Sciatic nerve (tissue), 2 donors: ENCODE results near the gene GIMAP8. TPM values are rescaled to one million over a fixed set of nuclear protein-coding genes. Genes with fewer than 3 reads are reported as not detected.
"Not testable (repeated sequence)": the region's sequence is repeated elsewhere in the genome, so short reads cannot be mapped to it uniquely, and the experiment has no call there.

ENCODE experiments used
- ATAC-seq: fragments of 200-7000 bp; cut with Tn5 transposase; one replicate; pipeline ENCODE4 v1.9.1; 2020; ENCODE audit warnings: mild to moderate bottlenecking, moderate library complexity
- DNase-seq: peaks from one replicate; pipeline ENCODE4 v3.0.0-alpha.2; 2020; ENCODE audit warnings: low spot score
- intact Hi-C: fragments of 100-400 bp; cut with DNase I; formaldehyde crosslinking; loops from one replicate; pipeline ENCODE4 v1.14.2; 2022
- total RNA-seq: library from RNA; stranded (reverse); fragmentation: NEBNext Ultra II Directional; extraction: Animal tissue kit (Norgen Biotek cat#: 25700); gene quantifications from one replicate; pipeline ENCODE4 v1.2.1, GENCODE V29; 2021
- donor health status: DM: no; HTN: no; CAD: no.
- donor health status: DM: no; HTN: no; CAD: no.

The GIMAP8 gene
- total RNA-seq, 1 donor from 2014 or later: 22.4 TPM

GRCh38 chr7:150451833-150452461, 1.5 kb downstream of the GIMAP8 start:
- intact Hi-C loops: no loop called here
- ATAC-seq (no peak), DNase-seq (no peak)

GRCh38 chr7:150453181-150453580, 2.8 kb downstream of the GIMAP8 start:
- intact Hi-C loops: no loop called here
- no peak for ATAC-seq
- no peak for DNase-seq

- intact Hi-C loops: no loop called here
- ATAC-seq: no peak
- no peak for DNase-seq
Measured at GRCh38 chr7:150453892-150454291, 3.5 kb downstream of the GIMAP8 start.

- ATAC-seq, intact Hi-C loops: not testable (repeated sequence)
Measured at GRCh38 chr7:150457064-150457463, 6.6 kb downstream of the GIMAP8 start.

DNA sequence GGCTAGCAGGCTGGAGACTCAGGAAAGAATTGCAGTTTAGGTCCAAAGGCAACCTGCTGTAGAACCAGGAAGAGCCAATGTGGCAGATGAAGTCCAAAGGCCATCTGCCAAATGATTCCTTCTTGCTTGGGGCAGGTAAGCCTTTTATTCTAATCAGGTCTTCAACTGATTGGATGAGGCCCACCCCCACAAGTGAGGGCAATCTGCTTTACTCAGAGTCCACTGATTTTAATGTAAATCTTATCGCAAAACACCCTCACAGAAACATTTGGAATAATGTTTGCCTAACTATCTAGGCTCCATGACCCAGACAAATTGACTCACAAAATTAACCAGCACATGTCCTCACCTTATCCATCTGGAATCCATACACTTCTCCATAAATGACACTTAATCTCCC, 7.8 kb downstream of the GIMAP8 start:
- intact Hi-C loops: no loop called here
- no peak for DNase-seq
- ATAC-seq: no peak

More at GRCh38 chr7:150457064-150457463, 6.6 kb downstream of the GIMAP8 start:
- not testable (repeated sequence) for DNase-seq

DNA sequence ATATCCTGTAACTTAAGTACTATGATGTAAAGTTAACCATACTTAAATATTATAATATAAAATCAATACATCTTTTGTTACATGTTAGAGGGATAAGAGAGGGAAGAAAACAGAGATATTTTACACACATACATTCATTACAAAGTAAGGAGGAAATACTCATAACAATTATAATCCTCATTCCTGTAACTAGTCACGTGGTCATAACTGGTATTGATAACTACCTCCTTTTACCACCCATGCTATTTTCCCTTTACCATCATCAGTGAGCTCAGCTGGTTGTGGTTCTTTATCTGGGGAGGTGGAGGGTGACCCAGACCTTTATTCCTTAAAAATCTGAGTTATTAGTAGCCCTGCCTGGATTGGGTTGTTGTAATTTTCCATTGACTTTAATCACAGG, 8.3 kb downstream of the GIMAP8 start:
- no peak for DNase-seq
- ATAC-seq: no peak
- intact Hi-C loops: no loop called here

DNA sequence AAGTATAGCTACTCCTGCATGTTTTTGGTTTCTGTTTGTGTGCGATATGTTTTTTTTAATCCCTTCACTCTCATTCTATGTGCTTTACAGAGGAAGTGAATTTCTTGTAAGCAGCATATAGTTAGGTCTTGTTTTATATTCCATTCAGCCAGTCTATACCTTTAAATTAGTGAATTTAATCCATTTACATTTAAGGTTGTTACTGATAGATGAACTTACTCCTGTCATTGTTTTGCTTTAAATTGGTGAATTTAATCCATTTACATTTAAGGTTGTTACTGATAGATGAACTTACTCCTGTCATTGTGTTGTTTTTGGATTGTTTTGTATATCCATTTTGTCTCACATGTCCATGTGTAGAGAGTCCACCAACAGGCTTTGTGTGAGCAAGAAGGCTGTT, 11.1 kb downstream of the GIMAP8 start:
- ATAC-seq (no peak), DNase-seq (no peak)
- intact Hi-C loops: no loop called here

DNA sequence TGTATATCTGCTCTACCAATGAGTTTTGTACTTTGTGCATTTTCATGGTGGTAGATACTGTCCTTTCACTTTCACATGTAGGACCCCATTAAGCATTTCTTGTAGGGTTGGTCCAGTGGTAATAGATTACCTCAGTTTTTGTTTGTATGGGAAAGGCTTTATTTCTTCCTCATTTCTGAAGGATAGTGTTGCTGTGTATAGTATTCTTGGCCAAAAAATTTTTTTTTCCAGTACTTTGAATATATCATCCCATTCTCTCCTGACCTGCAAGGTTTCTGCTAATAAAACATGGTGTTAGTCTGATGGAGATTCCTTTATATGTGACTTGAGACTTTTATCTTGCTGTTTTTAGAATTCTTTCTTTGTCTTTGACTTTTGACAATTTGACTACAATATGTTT, 12.0 kb downstream of the GIMAP8 start:
- ATAC-seq (no peak), DNase-seq (no peak)
- intact Hi-C loops: no loop called here

- intact Hi-C loops: no loop called here
- DNase-seq: no peak
- no peak for ATAC-seq
Measured at GRCh38 chr7:150463461-150463860, 13.0 kb downstream of the GIMAP8 start.

DNA sequence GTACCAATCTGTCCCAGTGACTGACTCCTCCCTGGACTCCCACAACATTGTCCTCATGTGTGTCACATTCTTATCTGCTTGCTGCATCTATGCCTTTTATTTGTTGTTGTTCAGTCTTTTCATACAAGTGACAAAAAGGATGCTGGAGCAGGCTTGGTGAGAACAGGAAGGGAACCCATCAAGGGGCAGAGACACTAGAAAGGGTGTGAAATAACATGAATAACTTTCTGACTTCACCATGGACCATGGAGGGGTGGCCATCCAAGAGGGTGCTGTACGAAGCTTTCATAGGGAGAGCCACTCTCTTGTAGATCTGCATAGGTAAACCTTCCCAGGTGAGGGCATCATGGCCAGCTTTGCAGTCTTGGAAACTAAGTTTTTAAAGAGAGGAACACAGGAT, 14.5 kb downstream of the GIMAP8 start:
- ATAC-seq (no peak), DNase-seq (no peak)
- intact Hi-C loops: no loop called here

- DNase-seq (no peak), ATAC-seq (no peak)
- intact Hi-C loops: no loop called here
Measured at GRCh38 chr7:150465414-150465813, 15.0 kb downstream of the GIMAP8 start.

- ATAC-seq (peak; percentile 55), DNase-seq (no peak)
- intact Hi-C loops: no loop called here
Measured at GRCh38 chr7:150466477-150466876, 16.0 kb downstream of the GIMAP8 start.

GRCh38 chr7:150468241-150468640, 17.8 kb downstream of the GIMAP8 start:
- intact Hi-C loops: no loop called here
- ATAC-seq: no peak
- DNase-seq: no peak

DNA sequence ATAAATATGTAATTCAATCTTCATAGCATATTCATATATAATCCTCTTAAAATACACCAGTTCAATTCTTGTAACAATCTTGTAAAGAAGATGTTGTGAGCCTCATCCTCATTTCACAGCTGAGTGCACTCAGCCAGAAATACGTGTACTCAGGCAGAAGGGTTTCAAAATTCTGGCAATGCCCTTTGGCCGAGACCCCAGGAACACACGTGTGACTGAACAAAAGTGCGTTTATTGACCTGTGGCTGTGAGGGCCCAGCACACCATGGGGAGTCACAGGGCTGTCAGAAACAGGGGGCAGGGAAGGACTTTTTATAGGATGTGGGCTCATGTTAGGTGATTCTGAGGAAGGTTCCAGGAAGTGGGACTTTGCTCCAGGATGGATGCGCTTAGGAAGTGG, 21.5 kb downstream of the GIMAP8 start:
- no peak for ATAC-seq
- intact Hi-C loops: no loop called here
- DNase-seq: no peak

DNA sequence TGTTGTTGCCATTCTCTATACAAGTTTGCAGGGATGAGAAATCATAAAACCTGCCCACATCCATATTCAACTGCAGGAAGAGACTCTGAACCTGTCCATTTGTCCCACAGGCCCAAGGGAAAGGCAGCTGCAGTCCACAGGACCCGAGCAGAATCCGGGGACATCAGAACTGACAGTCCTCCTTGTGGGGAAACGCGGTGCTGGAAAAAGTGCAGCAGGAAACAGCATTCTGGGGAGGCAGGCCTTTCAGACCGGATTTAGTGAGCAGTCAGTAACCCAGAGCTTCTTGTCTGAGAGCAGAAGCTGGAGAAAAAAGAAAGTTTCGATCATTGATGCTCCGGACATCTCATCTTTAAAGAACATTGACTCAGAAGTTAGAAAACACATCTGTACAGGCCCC, 23.5 kb downstream of the GIMAP8 start:
- DNase-seq (no peak), ATAC-seq (no peak)
- intact Hi-C loops: no loop called here

DNA sequence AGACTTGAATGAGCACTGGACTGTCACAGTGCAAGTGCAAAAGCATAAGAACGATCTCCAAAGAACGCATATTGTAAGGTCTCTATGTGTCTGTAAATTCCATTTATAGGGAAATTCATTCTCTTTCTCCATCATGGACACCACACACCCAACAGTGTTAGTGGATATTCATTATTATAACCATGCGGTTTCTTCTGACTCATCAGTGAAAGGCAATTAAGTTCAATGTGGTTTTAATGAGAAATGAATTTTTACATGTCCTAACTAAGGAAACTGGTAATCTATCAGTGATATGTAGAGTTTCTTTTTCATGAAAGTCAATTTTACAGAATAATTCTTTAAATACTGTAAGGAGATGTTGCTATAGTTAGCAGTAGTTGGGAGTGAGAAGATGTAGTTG, 25.9 kb downstream of the GIMAP8 start:
- intact Hi-C loops: no loop called here
- DNase-seq (no peak), ATAC-seq (no peak)

DNA sequence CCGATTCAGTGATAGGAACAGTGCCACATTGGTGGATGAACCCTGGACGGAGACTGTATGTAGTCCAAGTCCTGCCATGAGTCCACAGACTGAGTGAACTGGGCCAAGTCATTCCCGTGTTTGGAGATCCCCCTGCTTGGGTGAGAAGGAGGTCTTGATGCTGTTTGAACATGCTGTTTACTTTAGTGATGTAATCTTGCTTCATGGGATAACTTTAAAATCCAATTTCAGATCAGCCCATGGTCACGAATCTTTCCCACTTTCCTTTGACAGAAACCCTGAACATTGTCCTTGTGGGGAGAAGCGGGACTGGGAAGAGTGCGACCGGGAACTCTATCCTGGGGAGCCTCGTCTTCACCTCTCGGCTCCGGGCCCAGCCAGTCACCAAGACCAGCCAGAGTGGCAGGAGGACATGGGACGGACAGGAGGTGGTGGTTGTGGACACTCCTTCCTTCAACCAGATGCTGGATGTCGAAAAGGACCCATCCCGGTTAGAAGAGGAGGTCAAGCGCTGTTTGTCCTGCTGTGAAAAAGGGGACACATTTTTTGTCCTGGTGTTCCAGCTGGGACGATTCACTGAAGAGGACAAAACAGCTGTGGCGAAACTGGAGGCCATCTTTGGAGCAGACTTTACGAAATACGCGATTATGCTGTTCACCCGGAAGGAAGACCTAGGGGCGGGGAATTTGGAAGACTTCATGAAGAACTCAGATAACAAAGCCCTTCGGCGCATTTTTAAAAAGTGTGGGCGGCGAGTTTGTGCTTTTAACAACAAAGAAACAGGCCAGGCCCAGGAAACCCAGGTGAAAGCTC, 26.6 kb downstream of the GIMAP8 start:
- no peak for DNase-seq
- ATAC-seq: no peak
- intact Hi-C loops: no loop called here

- intact Hi-C loops: no loop called here
- ATAC-seq (no peak), DNase-seq (no peak)
Measured at GRCh38 chr7:150479023-150479716, 28.7 kb downstream of the GIMAP8 start.

- intact Hi-C loops: no loop called here
- ATAC-seq (peak; percentile 53), DNase-seq (no peak)
Measured at GRCh38 chr7:150481186-150481920, 30.9 kb downstream of the GIMAP8 start.
